Activated gamma-delta T cell treated with Interleukin-2 at 50 U/mL for 16 hours (primary cell): ENCODE results near the gene MICAL3.

Experiments used
- DNase-seq: peaks from one replicate; pipeline ENCODE4 v3.0.0-alpha.2; 2020

MICAL3 gene

GRCh38 chr22:17784776-17785175, 239.6 kb downstream of the MICAL3 start:
- DNase-seq, result no peak

- no peak for DNase-seq
These were observed 240.4 kb downstream of the MICAL3 start for GRCh38 chr22:17783773-17784480.

- DNase-seq, result no peak
These were observed 241.0 kb downstream of the MICAL3 start for GRCh38 chr22:17783312-17783711.

- no peak for DNase-seq
These were observed 241.7 kb downstream of the MICAL3 start for GRCh38 chr22:17782621-17783020.

GRCh38 chr22:17782158-17782557, 242.2 kb downstream of the MICAL3 start:
- no peak for DNase-seq

- DNase-seq, result peak; percentile 58
These were observed 242.9 kb downstream of the MICAL3 start for GRCh38 chr22:17781319-17782031.

GRCh38 chr22:17780741-17781318, 243.5 kb downstream of the MICAL3 start:
- no peak for DNase-seq

- no peak for DNase-seq
These were observed 244.1 kb downstream of the MICAL3 start for GRCh38 chr22:17780116-17780740.

GRCh38 chr22:17779286-17780115, 244.9 kb downstream of the MICAL3 start:
- no peak for DNase-seq

GRCh38 chr22:17778412-17778976, 245.9 kb downstream of the MICAL3 start:
- DNase-seq, result no peak

- no peak for DNase-seq
These were observed 246.7 kb downstream of the MICAL3 start for GRCh38 chr22:17777717-17778044.

- DNase-seq, result peak; percentile 70
These were observed 247.2 kb downstream of the MICAL3 start for GRCh38 chr22:17777005-17777716.

- no peak for DNase-seq
These were observed 248.4 kb downstream of the MICAL3 start for GRCh38 chr22:17775781-17776465.

- DNase-seq, result no peak
These were observed 249.3 kb downstream of the MICAL3 start for GRCh38 chr22:17774926-17775685.

- peak; percentile 45 for DNase-seq
These were observed 250.0 kb downstream of the MICAL3 start, which contains the start of gene BID for GRCh38 chr22:17774206-17774925. Gene BID, minus strand, starts transcription at chr22:17774469. Its CDS starts 24,353 bp downstream, at chr22:17750116.

GRCh38 chr22:17773606-17774205, 250.7 kb downstream of the MICAL3 start:
- DNase-seq, result peak; percentile 56

- no peak for DNase-seq
These were observed 251.3 kb downstream of the MICAL3 start for GRCh38 chr22:17772958-17773605.

- DNase-seq, result no peak
These were observed 252.0 kb downstream of the MICAL3 start for GRCh38 chr22:17772249-17772957.
